MCF 10A (cell line): ENCODE measurements around the gene METAP1. TPM values are rescaled to one million over a fixed set of nuclear protein-coding genes. Genes with fewer than 3 reads are reported as not detected.

Source experiments
- microRNA-seq: library from miRNA; unstranded; fragments of <30 nt; microRNA quantifications from one replicate; pipeline ENCODE4 v1.2.0, GENCODE V29; 2022
- total RNA-seq: library from RNA; stranded (reverse); gene quantifications from 2 replicates; pipeline ENCODE4 v1.2.3, GENCODE V29; 2022

METAP1 gene
- total RNA-seq, 1 experiment from 2014 or later = 61.4 TPM

Small RNAs within 50 kb of the gene (microRNA-seq; reads per million reads assigned to microRNA genes)
- gene MIR3684 = 10.2 reads per million, percentile 49 among the genes with 10 or more reads in this experiment

Other genes with a start within 250 kb of the METAP1 start
- 104 and 106 TPM in 2 replicates for gene EIF4E, start 66.6 kb upstream of the METAP1 start, total RNA-seq
- gene ADH5, start 93.1 kb downstream of the METAP1 start, total RNA-seq = 110 and 112 TPM in 2 replicates
- not detected in 2 replicates for gene ADH4, start 148.6 kb downstream of the METAP1 start, total RNA-seq
- gene ADH6, start 223.5 kb downstream of the METAP1 start, total RNA-seq = not detected in 2 replicates